NB4 (cell line): ENCODE data around the gene ATG12.

ENCODE experiments used
- DNase-seq: peaks from one replicate; pipeline ENCODE4 v3.0.0; 2010; ENCODE audit warnings: low read depth
- H3K4me3 ChIP-seq: one replicate; pipeline ENCODE4 v1.5.1; 2011; ENCODE audit warnings: mild to moderate bottlenecking, low read depth, low read length, moderate library complexity
- MYC ChIP-seq: IDR thresholded peaks from 2 replicates; pipeline ENCODE4 v1.6.1; 2011; ENCODE audit warnings: low read depth, low read length
- POLR2A ChIP-seq: IDR thresholded peaks from 2 replicates; pipeline ENCODE4 v1.6.1; 2011; ENCODE audit warnings: mild to moderate bottlenecking; ENCODE audit not compliant: insufficient read length; ENCODE audit errors: extremely low read depth
- TF ChIP-seq, protein P1 (sequence below): IDR thresholded peaks from one replicate; pipeline ENCODE4 v1.5.1; 2012; ENCODE audit warnings: low read depth, low read length
- TF ChIP-seq, protein P2 (sequence below): IDR thresholded peaks from 2 replicates; pipeline ENCODE4 v1.6.1; 2011; ENCODE audit warnings: low read depth, low read length

Gene ATG12

DNA sequence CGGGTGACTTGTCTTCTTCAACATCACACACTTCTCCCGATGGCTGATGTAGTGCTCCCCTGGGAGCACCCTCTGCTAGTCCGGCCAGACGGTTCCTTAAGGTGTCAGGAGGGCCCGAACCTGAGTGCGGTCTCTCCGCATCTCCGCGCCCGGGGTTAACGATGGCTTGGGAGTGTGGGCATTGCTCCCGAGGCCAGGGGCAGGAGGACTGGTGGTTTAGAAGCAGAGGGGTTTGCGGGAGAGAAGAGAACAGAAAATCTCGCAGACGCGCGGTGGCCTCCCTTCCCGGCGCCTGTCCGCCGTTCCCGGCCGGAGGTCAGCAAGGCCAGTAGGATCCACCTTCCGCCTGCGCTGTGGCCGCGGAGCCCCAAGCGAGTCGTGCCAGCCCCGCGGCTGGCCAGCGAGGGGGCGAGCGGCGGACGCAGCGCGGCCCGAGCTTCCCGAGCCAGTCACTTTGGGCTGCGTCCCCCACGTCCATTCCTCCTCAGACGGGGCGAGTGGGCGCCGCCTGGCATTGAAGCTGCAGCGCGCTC lies 25.6 kb downstream of the ATG12 start:
- DNase-seq = no peak
- TF ChIP-seq POLR2A (no peak), MYC (no peak)
- TF ChIP-seq, protein P1, sequence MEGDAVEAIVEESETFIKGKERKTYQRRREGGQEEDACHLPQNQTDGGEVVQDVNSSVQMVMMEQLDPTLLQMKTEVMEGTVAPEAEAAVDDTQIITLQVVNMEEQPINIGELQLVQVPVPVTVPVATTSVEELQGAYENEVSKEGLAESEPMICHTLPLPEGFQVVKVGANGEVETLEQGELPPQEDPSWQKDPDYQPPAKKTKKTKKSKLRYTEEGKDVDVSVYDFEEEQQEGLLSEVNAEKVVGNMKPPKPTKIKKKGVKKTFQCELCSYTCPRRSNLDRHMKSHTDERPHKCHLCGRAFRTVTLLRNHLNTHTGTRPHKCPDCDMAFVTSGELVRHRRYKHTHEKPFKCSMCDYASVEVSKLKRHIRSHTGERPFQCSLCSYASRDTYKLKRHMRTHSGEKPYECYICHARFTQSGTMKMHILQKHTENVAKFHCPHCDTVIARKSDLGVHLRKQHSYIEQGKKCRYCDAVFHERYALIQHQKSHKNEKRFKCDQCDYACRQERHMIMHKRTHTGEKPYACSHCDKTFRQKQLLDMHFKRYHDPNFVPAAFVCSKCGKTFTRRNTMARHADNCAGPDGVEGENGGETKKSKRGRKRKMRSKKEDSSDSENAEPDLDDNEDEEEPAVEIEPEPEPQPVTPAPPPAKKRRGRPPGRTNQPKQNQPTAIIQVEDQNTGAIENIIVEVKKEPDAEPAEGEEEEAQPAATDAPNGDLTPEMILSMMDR = no peak
- TF ChIP-seq, protein P2, sequence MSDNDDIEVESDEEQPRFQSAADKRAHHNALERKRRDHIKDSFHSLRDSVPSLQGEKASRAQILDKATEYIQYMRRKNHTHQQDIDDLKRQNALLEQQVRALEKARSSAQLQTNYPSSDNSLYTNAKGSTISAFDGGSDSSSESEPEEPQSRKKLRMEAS = no peak
- H3K4me3 ChIP-seq = no peak overlapping the region

DNA sequence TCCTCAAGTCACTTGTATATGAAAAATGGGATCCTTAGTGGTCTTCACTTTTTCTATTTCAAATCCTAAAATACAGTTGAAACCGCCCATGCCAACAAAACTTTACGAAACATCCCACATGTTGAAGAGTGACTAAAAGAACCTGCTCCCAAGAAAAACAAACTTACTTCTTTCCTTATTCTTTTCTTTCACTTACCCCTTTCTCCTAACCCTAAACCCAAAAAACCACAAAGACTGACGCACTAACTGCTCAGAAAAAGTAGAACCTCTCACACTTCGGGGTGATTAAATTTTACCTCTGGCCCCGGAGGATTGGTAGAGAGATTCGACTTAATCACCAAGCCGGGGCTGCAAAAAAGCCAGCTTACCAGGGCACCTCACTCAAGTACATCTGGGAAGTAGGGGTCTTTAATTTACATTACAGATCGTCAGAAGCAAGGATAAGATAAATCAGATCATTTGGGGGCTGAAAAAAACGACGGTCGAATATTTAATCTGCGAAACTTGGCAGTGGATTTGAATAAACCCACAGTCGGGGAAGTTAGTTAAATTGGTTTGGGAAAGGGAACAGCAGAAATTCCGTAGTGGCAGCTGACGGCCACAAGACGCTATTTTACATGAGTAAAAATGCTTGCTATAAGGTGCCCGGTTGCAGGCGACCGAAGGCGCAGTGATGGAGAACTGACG lies 26.2 kb downstream of the ATG12 start:
- no peak overlapping the region for H3K4me3 ChIP-seq
- TF ChIP-seq, protein P1 = no peak
- TF ChIP-seq, protein P2 = no peak
- TF ChIP-seq POLR2A (no peak), MYC (no peak)
- no peak for DNase-seq

DNA sequence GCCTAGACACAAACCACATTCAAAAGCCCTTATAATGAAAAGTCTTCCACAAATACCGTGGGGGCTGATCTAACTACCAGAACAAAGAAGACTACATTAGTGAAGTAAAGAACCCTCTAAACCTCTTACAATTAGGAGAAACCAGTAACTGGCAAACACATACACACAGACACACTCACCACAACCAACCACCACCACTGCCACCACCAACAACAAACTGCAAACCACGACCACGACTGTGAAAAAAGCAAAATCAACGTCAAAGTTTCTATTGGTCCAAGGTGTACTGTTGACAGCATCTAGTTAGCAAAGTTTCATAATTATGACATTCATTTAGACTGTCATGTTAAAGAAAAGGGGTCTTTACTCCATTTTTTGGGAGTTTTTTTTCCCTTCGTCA lies 27.6 kb downstream of the ATG12 start:
- H3K4me3 ChIP-seq = no peak overlapping the region
- no peak for TF ChIP-seq MYC
- TF ChIP-seq, protein P2 = no peak
- TF ChIP-seq, protein P1 = no peak
- TF ChIP-seq POLR2A = no peak
- no peak for DNase-seq

DNA sequence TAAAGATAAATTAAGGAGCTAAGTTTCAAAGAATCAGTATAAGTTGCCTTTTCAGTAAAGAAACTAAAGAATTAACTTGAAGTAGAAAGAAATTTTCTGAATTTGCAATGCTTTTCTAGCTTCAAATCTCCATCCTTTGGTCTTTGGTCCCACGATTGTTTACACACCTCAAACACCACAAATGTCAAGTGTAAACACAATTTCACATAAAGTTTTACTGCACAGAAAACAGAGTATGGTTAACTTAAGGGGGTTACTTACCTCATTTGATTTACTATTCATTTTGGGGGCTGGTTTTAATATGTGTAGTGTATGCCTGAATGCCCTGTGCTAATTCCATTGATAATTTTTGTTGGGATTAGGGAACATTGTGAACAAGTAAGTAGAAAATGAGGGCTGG lies 29.0 kb downstream of the ATG12 start:
- no peak for DNase-seq
- TF ChIP-seq, protein P1 = no peak
- TF ChIP-seq MYC (no peak), POLR2A (no peak)
- no peak overlapping the region for H3K4me3 ChIP-seq

DNA sequence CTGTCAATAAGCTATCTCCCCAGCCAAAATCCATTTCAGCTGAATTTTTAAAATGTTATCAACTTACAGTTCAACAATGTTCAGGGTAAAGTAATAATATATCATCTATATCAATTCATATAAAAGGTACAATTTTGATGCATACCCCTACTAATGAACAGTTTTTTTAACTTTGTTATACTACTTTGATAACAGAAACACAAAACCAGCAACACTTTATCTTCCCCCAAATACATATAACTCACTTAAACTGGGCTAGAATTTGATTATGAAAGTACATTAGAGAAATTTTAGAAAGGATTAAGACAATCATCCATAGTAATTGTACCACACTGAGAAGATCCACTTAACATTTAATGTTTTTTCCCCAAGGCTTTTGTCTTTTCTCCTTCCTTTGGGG lies 30.0 kb downstream of the ATG12 start:
- TF ChIP-seq, protein P2 = no peak
- TF ChIP-seq POLR2A (no peak), MYC (no peak)
- TF ChIP-seq, protein P1 = no peak
- no peak overlapping the region for H3K4me3 ChIP-seq

DNA sequence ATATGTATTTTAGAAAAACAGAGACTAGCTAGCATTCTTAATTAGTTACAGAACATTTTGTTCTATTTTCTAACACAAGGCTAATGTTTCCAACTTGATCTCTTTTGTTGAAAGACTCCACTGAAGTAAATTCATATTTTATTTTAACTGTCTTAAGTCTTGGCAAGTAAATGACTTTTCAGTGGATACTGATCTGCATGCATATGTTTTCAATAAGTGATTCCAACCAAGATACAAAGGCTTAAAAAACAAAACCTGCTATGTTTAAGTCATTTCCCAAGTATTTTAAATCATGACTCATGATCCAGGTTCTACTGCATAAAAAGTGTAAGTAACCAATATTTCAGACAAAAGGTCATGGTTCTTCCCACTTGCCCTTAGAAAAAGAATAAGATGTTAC lies 30.6 kb downstream of the ATG12 start:
- H3K4me3 ChIP-seq = no peak overlapping the region
- no peak for TF ChIP-seq POLR2A
- TF ChIP-seq MYC = no peak
- TF ChIP-seq, protein P2 = no peak
- TF ChIP-seq, protein P1 = no peak
- no peak for DNase-seq

More for the DNA sequence above, 30.0 kb downstream of the ATG12 start:
- no peak for DNase-seq
